ENCODE measurements around the gene FCHSD2.
"Not testable (repeated sequence)": the region's sequence is repeated elsewhere in the genome, so short reads cannot be mapped to it uniquely, and the experiment has no call there.

FCHSD2 gene

DNA sequence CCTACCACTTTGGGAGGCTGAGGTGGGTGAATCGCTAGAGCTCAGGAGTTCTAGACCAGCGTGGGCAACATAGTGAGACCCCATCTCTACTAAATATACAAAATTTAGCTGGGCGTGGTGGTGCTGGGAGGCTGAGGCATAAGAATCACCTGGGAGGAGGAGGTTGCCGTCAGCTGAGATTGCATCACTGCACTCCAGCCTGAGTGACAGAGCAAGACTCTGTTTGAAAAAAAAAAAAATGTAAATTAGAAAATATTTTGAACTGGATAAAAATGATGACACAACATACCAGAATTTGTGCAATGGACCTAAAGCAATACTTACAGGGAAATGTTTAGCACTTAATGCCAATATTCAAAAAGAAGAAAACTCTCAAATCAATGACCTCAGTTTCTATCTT is 281.5 kb downstream of the FCHSD2 start:
- DNase-seq: no peak

GRCh38 chr11:72860010-72860409 is 282.1 kb downstream of the FCHSD2 start:
- DNase-seq: no peak

- no peak for DNase-seq
Measured at GRCh38 chr11:72859126-72859525, 283.0 kb downstream of the FCHSD2 start.

GRCh38 chr11:72858267-72858666 is 283.9 kb downstream of the FCHSD2 start:
- DNase-seq: not testable (repeated sequence)

DNA sequence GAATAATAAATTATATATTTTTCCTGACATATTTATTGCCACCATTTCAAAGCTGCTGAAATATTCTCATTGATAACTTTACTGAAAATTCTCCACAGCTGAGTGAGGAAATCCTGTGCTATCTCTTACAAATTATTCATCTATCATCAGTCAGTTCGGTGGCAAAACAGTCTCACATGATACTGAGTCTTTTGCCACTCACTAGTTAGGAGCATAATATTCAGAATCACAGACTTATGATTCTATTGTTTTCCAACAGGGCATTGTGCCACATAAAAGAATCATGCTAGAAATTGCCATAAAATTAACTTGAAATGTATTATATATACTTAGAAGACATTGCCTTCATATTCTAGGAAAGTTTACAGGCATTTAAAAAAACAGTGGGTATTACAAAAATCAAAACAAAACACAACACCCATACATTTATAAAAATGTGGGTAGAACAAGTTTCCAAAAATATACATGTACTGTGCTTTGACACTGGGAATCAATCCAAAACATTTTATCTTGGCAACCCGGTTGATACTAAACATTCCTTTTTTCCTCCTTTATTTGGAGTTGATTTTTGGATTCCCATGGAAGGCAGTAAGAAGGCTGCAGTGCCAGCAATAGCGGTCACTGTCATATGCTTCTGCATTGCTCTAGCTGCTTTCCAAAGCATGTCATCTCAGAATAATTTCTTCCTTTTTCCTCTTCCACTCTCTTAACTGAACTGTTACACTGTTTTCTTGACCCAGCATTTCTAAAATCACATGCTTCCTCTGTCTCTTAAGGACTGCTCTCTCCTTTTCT is 285.4 kb downstream of the FCHSD2 start:
- no peak for DNase-seq

DNA sequence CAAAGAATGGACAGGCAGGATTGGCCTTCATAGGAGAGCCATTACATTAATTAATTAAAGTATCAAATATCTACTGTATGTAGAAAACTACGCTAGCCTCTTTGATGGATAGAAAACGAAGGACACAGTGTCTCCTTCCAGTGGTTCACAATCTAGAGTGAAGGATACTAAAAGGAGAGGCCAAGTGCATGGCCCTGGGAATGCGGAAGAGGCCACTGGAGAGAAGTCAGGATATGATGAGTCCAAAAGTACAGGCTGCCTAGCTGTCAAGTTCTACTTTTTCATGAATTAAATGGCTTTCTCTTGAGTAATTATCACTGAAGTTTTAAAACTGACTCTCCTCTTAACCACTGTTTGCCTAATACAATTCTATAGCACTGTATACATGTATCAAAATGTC is 286.1 kb downstream of the FCHSD2 start:
- no peak for DNase-seq

GRCh38 chr11:72851726-72852125 is 290.4 kb downstream of the FCHSD2 start:
- no peak for DNase-seq

DNA sequence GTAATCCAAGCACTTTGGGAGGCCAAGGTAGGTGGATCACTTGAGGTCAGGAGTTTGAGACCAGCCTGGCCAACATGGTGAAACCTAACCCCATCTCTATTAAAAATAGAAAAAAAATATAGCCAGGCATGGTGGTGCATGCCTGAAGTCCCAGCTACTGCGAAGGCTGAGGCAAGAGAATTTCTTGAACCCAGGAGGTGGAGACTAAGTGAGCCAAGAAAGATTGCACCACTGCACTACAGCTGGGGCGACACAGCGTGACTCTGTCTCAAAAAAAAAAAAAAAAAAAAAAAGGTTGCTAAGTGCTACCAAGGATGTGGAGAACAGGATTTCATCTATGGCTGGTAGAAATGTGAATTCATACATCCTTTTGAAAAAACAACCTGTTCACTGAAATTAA is 291.3 kb downstream of the FCHSD2 start:
- no peak for DNase-seq

DNA sequence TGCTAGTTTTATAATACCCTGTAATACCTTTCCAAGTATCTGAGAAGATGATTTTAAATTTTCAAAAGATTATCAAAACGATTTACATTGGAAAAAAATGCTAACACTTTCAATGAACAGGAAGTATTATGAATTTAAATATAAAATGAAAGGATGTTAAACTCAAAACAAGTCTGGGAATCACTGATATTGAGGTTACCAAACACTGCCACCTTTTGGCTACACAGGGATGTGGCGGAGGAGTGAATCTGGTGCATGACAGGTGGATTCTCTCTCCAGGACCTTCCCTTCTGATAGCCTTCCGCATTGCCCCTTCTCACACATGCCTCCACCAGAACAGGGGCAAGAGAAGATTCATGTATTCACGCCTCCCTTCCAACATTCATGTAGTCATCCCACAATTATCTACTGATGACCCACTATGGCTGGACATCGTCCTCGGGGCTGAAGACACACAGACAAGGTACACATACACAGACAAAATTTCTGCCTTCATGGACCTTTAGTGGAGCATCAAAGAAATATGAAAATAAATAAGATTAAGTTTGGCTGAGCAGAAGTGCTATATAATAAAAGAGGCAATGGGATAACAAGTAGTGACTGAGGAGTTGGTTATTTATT is 293.2 kb downstream of the FCHSD2 start:
- peak; percentile 41 for DNase-seq

DNA sequence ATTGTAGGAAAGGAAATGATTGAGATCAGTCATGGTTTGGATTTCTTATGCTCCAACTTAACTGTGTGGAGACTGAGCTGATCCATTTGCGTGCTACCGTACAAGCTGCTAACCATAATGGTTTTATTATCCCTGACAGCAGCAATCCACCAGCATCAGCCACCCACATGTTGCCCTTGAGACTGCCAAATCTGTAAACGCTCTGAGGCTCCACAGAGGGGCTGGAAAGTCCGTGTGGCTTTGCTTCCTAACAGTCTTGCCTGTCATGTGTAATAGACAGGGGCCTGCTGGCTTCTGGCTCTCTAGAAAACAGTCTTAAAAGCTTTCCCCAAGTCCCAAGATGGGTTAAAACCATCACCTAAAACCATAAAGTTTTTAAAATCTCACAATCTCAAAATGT is 297.8 kb downstream of the FCHSD2 start:
- no peak for DNase-seq

- no peak for DNase-seq
Measured at GRCh38 chr11:72842653-72843330, 299.3 kb downstream of the FCHSD2 start.

DNA sequence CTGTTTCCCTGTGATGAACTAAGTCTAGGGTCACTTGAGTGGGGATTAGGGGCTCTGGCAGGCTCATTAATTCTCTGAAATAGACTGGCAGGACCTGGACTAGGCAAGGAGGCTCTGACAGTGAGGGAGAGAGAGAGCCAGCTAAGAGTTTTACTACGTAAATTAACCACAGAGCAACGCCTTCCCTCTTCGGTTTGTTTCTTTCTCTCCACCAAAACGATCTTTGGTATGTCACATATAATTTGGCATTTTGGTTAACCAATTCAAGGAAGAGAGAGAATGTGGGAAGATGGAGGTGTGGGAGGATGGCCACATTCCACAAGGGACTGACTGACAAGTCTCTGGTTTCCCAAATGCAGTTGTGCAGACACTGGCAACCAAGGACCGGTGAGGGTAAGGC is 300.0 kb downstream of the FCHSD2 start:
- no peak for DNase-seq

- DNase-seq: no peak
Measured at GRCh38 chr11:72841397-72841796, 300.7 kb downstream of the FCHSD2 start.

- no peak for DNase-seq
Measured at GRCh38 chr11:72840780-72841179, 301.3 kb downstream of the FCHSD2 start.

GRCh38 chr11:72838691-72839305 is 303.3 kb downstream of the FCHSD2 start:
- no peak for DNase-seq

- no peak for DNase-seq
Measured at GRCh38 chr11:72836111-72836510, 306.0 kb downstream of the FCHSD2 start.

DNA sequence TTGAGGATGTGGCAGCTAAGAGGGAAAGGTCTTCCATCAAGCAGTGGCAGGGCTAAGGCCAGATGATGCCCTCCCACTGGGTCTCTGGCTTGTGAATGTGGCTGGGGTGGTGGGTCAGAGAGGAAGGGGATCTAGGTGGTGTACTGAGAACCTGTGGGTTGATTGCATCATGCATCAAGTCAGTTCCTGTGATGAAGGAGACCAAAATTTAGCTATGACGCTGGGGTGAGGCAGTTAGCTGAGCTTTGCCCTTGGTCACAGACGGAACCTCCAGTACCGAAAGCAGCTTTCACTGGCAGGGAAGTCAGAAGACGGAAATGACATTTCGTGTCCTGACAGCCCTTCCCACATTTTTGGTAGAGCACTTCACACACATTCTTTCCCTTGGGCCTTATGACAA is 307.2 kb downstream of the FCHSD2 start:
- DNase-seq: peak; percentile 51

DNA sequence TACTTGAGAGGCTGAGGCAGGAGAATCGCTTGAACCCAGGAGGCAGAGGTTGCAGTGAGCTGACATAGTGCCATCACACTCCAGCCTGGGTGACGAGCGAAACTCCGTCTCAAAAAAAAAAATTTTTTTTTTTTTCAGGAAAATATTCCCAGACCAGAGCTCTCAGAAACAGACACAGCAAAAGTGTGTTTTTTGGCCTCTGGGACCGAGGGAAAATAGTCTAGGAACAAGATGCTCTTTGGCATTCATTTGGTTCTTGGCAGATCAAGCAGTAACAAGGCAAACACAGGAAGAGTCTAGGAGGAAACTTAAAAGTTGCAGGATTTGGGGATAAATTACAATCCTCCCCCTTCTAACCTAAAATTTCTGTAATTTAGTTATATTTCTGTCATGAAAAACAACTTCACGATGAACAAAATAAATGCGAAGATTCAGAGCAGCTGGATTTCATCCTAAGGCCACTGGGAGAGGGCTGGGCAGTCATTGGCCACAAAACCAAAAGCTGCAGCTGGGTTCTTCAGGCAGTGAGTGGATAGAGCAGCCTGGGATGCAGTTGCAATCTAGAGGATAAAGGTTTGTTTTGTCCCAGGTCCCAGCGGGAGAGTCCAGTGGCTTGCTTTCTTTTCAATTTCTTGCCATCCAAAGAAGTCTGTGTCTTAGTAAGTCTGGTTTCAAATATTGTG is 308.2 kb downstream of the FCHSD2 start:
- no peak for DNase-seq

DNA sequence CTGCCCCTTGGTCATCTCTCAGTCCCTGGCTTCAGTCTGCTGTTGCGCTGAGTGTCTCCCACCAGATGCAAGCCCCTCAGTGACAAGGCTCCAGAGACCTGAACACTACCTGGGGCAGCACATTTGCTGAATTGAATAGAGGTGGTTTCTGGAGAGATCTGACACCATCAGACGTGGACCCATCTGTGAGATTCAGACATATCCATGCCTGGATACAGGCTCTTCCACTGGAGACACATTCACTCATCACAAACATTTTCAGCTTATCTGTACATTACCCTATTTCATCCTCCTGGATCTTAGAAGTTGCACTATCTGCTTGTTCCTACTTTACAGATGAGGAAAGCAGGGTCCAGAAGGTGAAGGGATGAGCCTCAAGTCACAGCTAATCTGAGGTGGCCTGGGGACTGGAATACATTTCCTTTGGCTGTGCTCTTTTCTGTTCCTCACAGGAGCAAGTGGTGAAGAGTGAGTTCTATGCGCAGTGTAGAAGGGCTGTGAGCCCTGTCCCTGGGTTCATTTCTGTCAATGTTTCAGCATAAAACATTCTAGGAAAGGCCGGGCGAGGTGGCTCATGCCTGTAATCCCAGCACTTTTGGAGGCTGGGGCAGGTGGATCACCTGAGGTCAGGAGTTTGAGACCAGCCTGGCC is 308.9 kb downstream of the FCHSD2 start:
- no peak for DNase-seq

DNA sequence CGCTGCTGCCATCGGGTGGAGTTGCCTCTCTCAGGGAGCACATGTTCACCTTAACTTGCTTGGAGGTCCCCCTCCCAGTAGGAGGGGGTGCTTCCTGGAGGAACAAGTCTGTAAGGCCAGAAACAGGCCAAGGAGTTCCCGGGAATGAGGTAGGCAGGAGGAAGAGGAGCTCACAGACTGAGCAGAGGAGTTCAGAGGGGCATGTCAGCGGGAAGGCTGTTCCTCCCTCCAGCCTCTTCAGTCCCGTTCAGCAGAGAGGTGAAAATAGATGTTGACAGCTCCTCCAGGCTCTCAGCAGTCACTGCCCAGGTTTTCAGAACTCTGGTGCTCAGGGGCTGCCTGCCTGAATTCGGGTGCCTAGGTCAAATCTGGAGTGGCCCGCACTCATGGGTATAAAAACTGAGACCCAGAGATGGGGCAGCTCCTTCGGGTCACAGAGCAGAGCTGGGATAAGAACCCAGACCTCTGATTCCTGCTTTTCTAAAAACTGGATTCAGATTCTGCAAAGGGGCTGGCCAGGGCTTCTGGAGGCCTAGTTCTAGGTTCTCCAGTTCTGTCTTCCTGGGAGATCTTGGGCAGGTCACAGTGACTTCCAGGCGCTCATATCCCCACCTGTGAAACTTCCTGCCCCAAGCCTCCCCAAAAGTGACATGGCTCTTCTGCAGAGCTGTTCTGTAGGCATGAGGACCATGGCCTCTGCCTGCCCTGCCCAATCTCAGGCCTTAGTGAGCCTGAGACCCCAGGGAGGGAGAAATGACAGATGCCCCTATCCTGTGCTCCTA is 309.6 kb downstream of the FCHSD2 start:
- no peak for DNase-seq

- peak; percentile 59 for DNase-seq
Measured at GRCh38 chr11:72831521-72832300, 310.4 kb downstream of the FCHSD2 start.

Measured in CD4-positive, alpha-beta T cell treated with Interleukin-15 for 1 hour (primary cell).